IMR-90 (cell line): ENCODE results near the gene CTDSPL. TPM values are rescaled to one million over a fixed set of nuclear protein-coding genes. Genes with fewer than 3 reads are reported as not detected.

Experiments
- ATAC-seq: fragments of 200-7000 bp; cut with Tn5 transposase; 2 replicates; pipeline ENCODE4 v1.9.1; 2020; ENCODE audit warnings: low read depth, mild to moderate bottlenecking, moderate library complexity
- BruUV-seq: library from RNA; stranded (reverse); fragments of 400-500 nt; replicated peaks from 2 replicates; lab custom pipeline; 2021; lab: Mats Ljungman, UMichigan
- CTCF ChIA-PET: fragments of 300-600 bp; formaldehyde crosslinking; extraction: SDS; loops from one replicate; lab custom pipeline; 2021; ENCODE audit warnings: antibody characterized with exemption; lab: Yijun Ruan, JAX
- POLR2A ChIA-PET: fragments of 300-600 bp; sonication (Branson Sonifier 250); formaldehyde crosslinking; loops from one replicate; lab custom pipeline; 2022; ENCODE audit warnings: antibody characterized with exemption; ENCODE audit not compliant: unreplicated experiment; lab: Charles Lee
- DNase-seq: peaks from one replicate; pipeline ENCODE4 v3.0.0; 2013
- H2AFZ ChIP-seq: replicated peaks from 2 replicates; pipeline ENCODE3; 2013; ENCODE audit warnings: low read length, mild to moderate bottlenecking; ENCODE audit not compliant: poor library complexity
- H2AK5ac ChIP-seq: 2 replicates; pipeline ENCODE4 v1.6.1; 2013; ENCODE audit warnings: low read depth, low read length, inconsistent platforms
- H2AK9ac ChIP-seq: replicated peaks from 2 replicates; pipeline ENCODE3; 2013; ENCODE audit warnings: mild to moderate bottlenecking, low read depth, low read length, moderate library complexity; ENCODE audit not compliant: poor library complexity
- H2BK120ac ChIP-seq: 2 replicates; pipeline ENCODE4 v1.6.1; 2013; ENCODE audit warnings: low read depth, low read length, inconsistent platforms
- H2BK15ac ChIP-seq: 3 replicates; pipeline ENCODE4 v1.6.1; 2013; ENCODE audit warnings: low read depth, low read length, inconsistent platforms
- H2BK20ac ChIP-seq: 2 replicates; pipeline ENCODE4 v1.6.1; 2013; ENCODE audit warnings: low read depth, mild to moderate bottlenecking, inconsistent platforms, low read length, moderate library complexity
- H2BK5ac ChIP-seq: 2 replicates; pipeline ENCODE4 v1.6.1; 2013; ENCODE audit warnings: mild to moderate bottlenecking, low read depth, low read length, inconsistent platforms; ENCODE audit not compliant: poor library complexity, severe bottlenecking
- H3K14ac ChIP-seq: replicated peaks from 2 replicates; pipeline ENCODE4 v1.6.1; 2013; ENCODE audit warnings: low read depth, low read length, inconsistent platforms
- H3K18ac ChIP-seq: 2 replicates; pipeline ENCODE4 v1.6.1; 2013; ENCODE audit warnings: low read depth, low read length, control low read depth
- H3K23ac ChIP-seq: 2 replicates; pipeline ENCODE4 v1.6.1; 2013; ENCODE audit warnings: low read depth, low read length, inconsistent platforms
- H3K27ac ChIP-seq: 2 replicates; pipeline ENCODE4 v1.5.1; 2013; ENCODE audit warnings: mild to moderate bottlenecking, control low read depth, low read length; ENCODE audit not compliant: insufficient read depth
- H3K27me3 ChIP-seq: 2 replicates; pipeline ENCODE4 v1.6.1; 2013; ENCODE audit warnings: low read length; ENCODE audit not compliant: control insufficient read depth, insufficient read depth
- H3K36me3 ChIP-seq: 2 replicates; pipeline ENCODE4 v1.6.1; 2013; ENCODE audit warnings: low read length, mixed read lengths; ENCODE audit not compliant: control insufficient read depth, insufficient read depth
- H3K4ac ChIP-seq: 2 replicates; pipeline ENCODE4 v1.6.1; 2013; ENCODE audit warnings: low read depth, low read length, inconsistent platforms
- H3K4me1 ChIP-seq: 2 replicates; pipeline ENCODE4 v1.6.1; 2013; ENCODE audit warnings: low read length, mixed read lengths; ENCODE audit not compliant: control insufficient read depth, insufficient read depth
- H3K4me2 ChIP-seq: 2 replicates; pipeline ENCODE4 v1.6.1; 2013; ENCODE audit warnings: low read depth, mild to moderate bottlenecking, control low read depth, low read length, moderate library complexity
- H3K4me3 ChIP-seq: 2 replicates; pipeline ENCODE4 v1.5.1; 2013; ENCODE audit warnings: low read depth, mild to moderate bottlenecking, control low read depth, low read length, moderate library complexity; ENCODE audit not compliant: insufficient read depth
- H3K56ac ChIP-seq: 2 replicates; pipeline ENCODE4 v1.6.1; 2013; ENCODE audit warnings: low read length, inconsistent platforms; ENCODE audit not compliant: insufficient read depth; ENCODE audit errors: extremely low read depth
- H3K79me1 ChIP-seq, 2 experiments: 2 replicates each; pipeline ENCODE4 v1.6.1; 2013; ENCODE audit warnings: low read length in 2 of 2, inconsistent platforms in 1 of 2, low read depth in 1 of 2
- H3K9ac ChIP-seq: 2 replicates; pipeline ENCODE4 v1.6.1; 2013; ENCODE audit warnings: low read depth, low read length, control low read depth
- H3K9me1 ChIP-seq: 2 replicates; pipeline ENCODE4 v1.6.1; 2013; ENCODE audit warnings: low read length, inconsistent platforms; ENCODE audit not compliant: insufficient read depth
- H3K9me3 ChIP-seq: 2 replicates; pipeline ENCODE4 v1.6.1; 2013; ENCODE audit warnings: low read length; ENCODE audit not compliant: control insufficient read depth, insufficient read depth
- H4K20me1 ChIP-seq: 2 replicates; pipeline ENCODE4 v1.6.1; 2013; ENCODE audit warnings: low read length, inconsistent platforms; ENCODE audit not compliant: insufficient read depth
- H4K5ac ChIP-seq: 2 replicates; pipeline ENCODE4 v1.6.1; 2013; ENCODE audit warnings: mild to moderate bottlenecking, low read depth, low read length, control low read depth
- H4K8ac ChIP-seq, 2 experiments: 2 replicates each; pipeline ENCODE4 v1.6.1; 2013; ENCODE audit warnings: low read depth in 2 of 2, low read length in 2 of 2, control low read depth in 1 of 2, inconsistent platforms in 1 of 2
- H4K91ac ChIP-seq: 2 replicates; pipeline ENCODE4 v1.6.1; 2013; ENCODE audit warnings: low read depth, low read length, inconsistent platforms; ENCODE audit not compliant: insufficient read depth
- BHLHE40 ChIP-seq: fragments of 150-350 bp; IDR thresholded peaks from 2 replicates; pipeline ENCODE4 v1.6.1; 2016; ENCODE audit warnings: mild to moderate bottlenecking, low read depth, low read length
- CEBPB ChIP-seq: IDR thresholded peaks from 2 replicates; pipeline ENCODE4 v1.6.1; 2012; ENCODE audit warnings: low read depth, low read length, improper control_type of control experiment
- CHD1 ChIP-seq: IDR thresholded peaks from 2 replicates; pipeline ENCODE4 v1.6.1; 2012; ENCODE audit warnings: low read depth, low read length, improper control_type of control experiment
- CTCF ChIP-seq: conservative IDR thresholded peaks from 2 replicates; pipeline ENCODE4 v1.5.1; 2012; ENCODE audit warnings: mild to moderate bottlenecking, low read depth, low read length, improper control_type of control experiment
- ELK1 ChIP-seq: fragments of 150-350 bp; IDR thresholded peaks from 2 replicates; pipeline ENCODE4 v1.6.1; 2016; ENCODE audit warnings: low read depth, mild to moderate bottlenecking, low read length, moderate library complexity, borderline replicate concordance
- FOS ChIP-seq: fragments of 150-350 bp; IDR thresholded peaks from 2 replicates; pipeline ENCODE4 v1.6.1; 2016; ENCODE audit warnings: low read depth, low read length
- MAFK ChIP-seq: IDR thresholded peaks from 2 replicates; pipeline ENCODE4 v1.6.1; 2012; ENCODE audit warnings: low read depth, low read length, improper control_type of control experiment
- MAZ ChIP-seq: IDR thresholded peaks from 2 replicates; pipeline ENCODE4 v1.6.1; 2012; ENCODE audit warnings: low read depth, mild to moderate bottlenecking, low read length, improper control_type of control experiment, moderate library complexity, borderline replicate concordance
- MXI1 ChIP-seq: IDR thresholded peaks from 2 replicates; pipeline ENCODE4 v1.6.1; 2012; ENCODE audit warnings: low read depth, mild to moderate bottlenecking, low read length, moderate library complexity, borderline replicate concordance
- NFE2L2 ChIP-seq: fragments of 150-350 bp; IDR thresholded peaks from 2 replicates; pipeline ENCODE4 v1.6.1; 2016; ENCODE audit warnings: low read depth, mild to moderate bottlenecking, low read length
- POLR2A ChIP-seq: IDR thresholded peaks from 2 replicates; pipeline ENCODE4 v1.6.1; 2012; ENCODE audit warnings: mild to moderate bottlenecking, low read depth, low read length
- RAD21 ChIP-seq: IDR thresholded peaks from 2 replicates; pipeline ENCODE4 v1.6.1; 2012; ENCODE audit warnings: low read length, improper control_type of control experiment
- RCOR1 ChIP-seq: IDR thresholded peaks from 2 replicates; pipeline ENCODE4 v1.6.1; 2012; ENCODE audit warnings: mild to moderate bottlenecking, low read length, improper control_type of control experiment; ENCODE audit not compliant: insufficient replicate concordance
- RFX5 ChIP-seq: IDR thresholded peaks from 2 replicates; pipeline ENCODE4 v1.8.0; 2012; ENCODE audit warnings: low read depth, mild to moderate bottlenecking, low read length, moderate library complexity
- SMC3 ChIP-seq: fragments of 150-350 bp; IDR thresholded peaks from 2 replicates; pipeline ENCODE4 v1.6.1; 2016; ENCODE audit warnings: low read depth, mild to moderate bottlenecking, antibody characterized with exemption, low read length, moderate library complexity
- USF2 ChIP-seq: fragments of 150-350 bp; IDR thresholded peaks from 2 replicates; pipeline ENCODE4 v1.6.1; 2017; ENCODE audit warnings: mild to moderate bottlenecking, antibody characterized with exemption, low read length, low read depth
- WGBS, 2 experiments: methylation state at CpG; one replicate each; pipeline versions ENCODE4 v1.1.5 to v1.1.7; 2013; ENCODE audit warnings: missing lambda C conversion rate in 2 of 2; ENCODE audit not compliant: insufficient read length in 1 of 2; ENCODE audit errors: extremely low coverage in 2 of 2; 5-methylcytosine and 5-hydroxymethylcytosine counted together
- dilution Hi-C: fragments of 300-500 bp; cut with HindIII; formaldehyde crosslinking; loops from one replicate; pipeline ENCODE4 v1.14.3; 2018; ENCODE audit warnings: low sequenced_read_pairs; ENCODE audit not compliant: unreplicated experiment
- in situ Hi-C: fragments of 300-500 bp; cut with MboI; formaldehyde crosslinking; loops from 3 replicates; pipeline ENCODE4 v1.14.3; 2019; ENCODE audit warnings: low sequenced_read_pairs, inconsistent platforms, mixed read lengths
- intact Hi-C: fragments of 100-400 bp; cut with micrococcal nuclease; formaldehyde crosslinking; loops from 2 replicates; pipeline ENCODE4 v1.10.0; 2022
- polyA plus RNA-seq, 3 experiments: library from polyadenylated mRNA; depleted of rRNA; stranded (reverse); fragments of >200 nt; gene quantifications; 2 replicates each; pipeline ENCODE4 v1.2.3, GENCODE V29; 2012; ENCODE audit warnings: low replicate concordance in 1 of 3
- total RNA-seq: library from RNA; depleted of rRNA; stranded (reverse); fragments of >200 nt; gene quantifications from 2 replicates; pipeline ENCODE4 v1.2.3, GENCODE V29; 2012

The CTDSPL gene
- total and polyA plus RNA-seq, 2 of the 4 experiments (the other 2 are of a cell fraction): 24.5 to 29.0 TPM

GRCh38 chr3:37990527-37990926 is 128.8 kb downstream of the CTDSPL start, which contains the start of gene VILL:
TSS of gene VILL (plus strand) at chr3:37990786. CDS start at chr3:37993673, 2,887 bp downstream.
- ChIA-PET CTCF (no interaction called here), POLR2A (no interaction called here)
- no peak within 1 kb of the TSS for H3K56ac ChIP-seq
- TF ChIP-seq RCOR1 (no peak), CHD1 (no peak), CTCF (no peak), SMC3 (no peak), POLR2A (no peak), MXI1 (no peak), USF2 (no peak), NFE2L2 (no peak), FOS (no peak), CEBPB (no peak), BHLHE40 (no peak), RFX5 (no peak), ELK1 (no peak), MAZ (no peak), MAFK (no peak), RAD21 (no peak)
- H2BK120ac ChIP-seq: no peak within 1 kb of the TSS
- 75% methylated on average over 8 of the region's 10 CpGs; no CpG with 5 or more reads in 1 of the 2 experiments for whole genome bisulfite sequencing, 2 experiments
- dilution Hi-C loops (no loop called here), in situ Hi-C loops (no loop called here), intact Hi-C loops (no loop called here)
- H4K8ac ChIP-seq: no peak within 1 kb of the TSS
- no peak within 1 kb of the TSS for H2BK15ac ChIP-seq
- no peak within 1 kb of the TSS for H4K91ac ChIP-seq
- no peak within 1 kb of the TSS for H3K4me3 ChIP-seq
- no peak within 1 kb of the TSS for H2BK5ac ChIP-seq
- H3K14ac ChIP-seq: no peak within 1 kb of the TSS
- no peaks in the 10 kb centered on the region; the same call in 1 of the 2 replicates for H3K27me3 ChIP-seq
- H3K9me1 ChIP-seq: peaks cover 5% of the 10 kb centered on the region
- no peak within 1 kb of the TSS for H3K4ac ChIP-seq
- H2AK9ac ChIP-seq: no peak within 1 kb of the TSS
- H3K4me1 ChIP-seq: peaks cover 2% of the 10 kb centered on the region
- no peak within 1 kb of the TSS for H4K5ac ChIP-seq
- ATAC-seq (no peak), DNase-seq (no peak)
- BruUV-seq: no TSS peak
- no peak within 1 kb of the TSS for H2BK20ac ChIP-seq
- H2AK5ac ChIP-seq: 0 out of 2 replicates have a peak within 1 kb of the TSS, but pooled peaks have one; percentile 37
- no peak within 1 kb of the TSS for H3K18ac ChIP-seq
- H3K4me2 ChIP-seq: no peak within 1 kb of the TSS
- H3K36me3 ChIP-seq: 0 out of 2 replicates have a peak, but pooled peaks cover 1% of the 10 kb centered on the region
- H3K23ac ChIP-seq: no peak within 1 kb of the TSS
- H3K9ac ChIP-seq: no peak within 1 kb of the TSS
- H3K79me1 ChIP-seq: peaks cover 0 to 4% of the 10 kb centered on the region in 2 experiments; a peak in 1 of 4 replicates
- no peak within 1 kb of the TSS for H3K27ac ChIP-seq
- H3K9me3 ChIP-seq: no peaks in the 10 kb centered on the region
- no peaks in the 10 kb centered on the region for H4K20me1 ChIP-seq
- H2AFZ ChIP-seq: no peak within 1 kb of the TSS
